Measurements from ENCODE around the gene PPP6R3.

GRCh38 chr11:68467201-68467834 lies 6.8 kb downstream of the PPP6R3 start:
- no peak for TF ChIP-seq CTCF (conservative IDR thresholded peaks at IDR 0.05)
- TF ChIP-seq EZH2 (IDR thresholded peaks at IDR 0.05; ENCODE audit: low read depth), result no peak
